Measurements from ENCODE around the gene CETP.
A peak's percentile ranks its signal among the peaks of the same experiment; 100 is the strongest.

Gene CETP, protein sequence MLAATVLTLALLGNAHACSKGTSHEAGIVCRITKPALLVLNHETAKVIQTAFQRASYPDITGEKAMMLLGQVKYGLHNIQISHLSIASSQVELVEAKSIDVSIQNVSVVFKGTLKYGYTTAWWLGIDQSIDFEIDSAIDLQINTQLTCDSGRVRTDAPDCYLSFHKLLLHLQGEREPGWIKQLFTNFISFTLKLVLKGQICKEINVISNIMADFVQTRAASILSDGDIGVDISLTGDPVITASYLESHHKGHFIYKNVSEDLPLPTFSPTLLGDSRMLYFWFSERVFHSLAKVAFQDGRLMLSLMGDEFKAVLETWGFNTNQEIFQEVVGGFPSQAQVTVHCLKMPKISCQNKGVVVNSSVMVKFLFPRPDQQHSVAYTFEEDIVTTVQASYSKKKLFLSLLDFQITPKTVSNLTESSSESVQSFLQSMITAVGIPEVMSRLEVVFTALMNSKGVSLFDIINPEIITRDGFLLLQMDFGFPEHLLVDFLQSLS

DNA sequence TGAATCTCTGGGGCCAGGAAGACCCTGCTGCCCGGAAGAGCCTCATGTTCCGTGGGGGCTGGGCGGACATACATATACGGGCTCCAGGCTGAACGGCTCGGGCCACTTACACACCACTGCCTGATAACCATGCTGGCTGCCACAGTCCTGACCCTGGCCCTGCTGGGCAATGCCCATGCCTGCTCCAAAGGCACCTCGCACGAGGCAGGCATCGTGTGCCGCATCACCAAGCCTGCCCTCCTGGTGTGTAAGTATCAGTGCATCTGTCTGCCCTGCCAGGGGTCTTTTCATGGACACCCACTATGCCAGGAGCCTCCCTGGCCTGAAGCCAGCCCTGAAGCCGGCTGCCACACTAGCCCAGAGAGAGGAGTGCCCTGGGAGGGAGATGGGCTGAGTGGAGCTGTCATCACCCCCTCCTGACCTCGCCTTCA lies at the start of gene CETP:
Gene CETP (plus strand): TSS at position 100 of the 431 bp plus-strand sequence. CDS start 30 bp downstream, at position 130.
- no peak within 1 kb of the TSS for H3K27ac ChIP-seq
- no peak for DNase-seq (ENCODE audit: low read depth, low spot score)

DNA sequence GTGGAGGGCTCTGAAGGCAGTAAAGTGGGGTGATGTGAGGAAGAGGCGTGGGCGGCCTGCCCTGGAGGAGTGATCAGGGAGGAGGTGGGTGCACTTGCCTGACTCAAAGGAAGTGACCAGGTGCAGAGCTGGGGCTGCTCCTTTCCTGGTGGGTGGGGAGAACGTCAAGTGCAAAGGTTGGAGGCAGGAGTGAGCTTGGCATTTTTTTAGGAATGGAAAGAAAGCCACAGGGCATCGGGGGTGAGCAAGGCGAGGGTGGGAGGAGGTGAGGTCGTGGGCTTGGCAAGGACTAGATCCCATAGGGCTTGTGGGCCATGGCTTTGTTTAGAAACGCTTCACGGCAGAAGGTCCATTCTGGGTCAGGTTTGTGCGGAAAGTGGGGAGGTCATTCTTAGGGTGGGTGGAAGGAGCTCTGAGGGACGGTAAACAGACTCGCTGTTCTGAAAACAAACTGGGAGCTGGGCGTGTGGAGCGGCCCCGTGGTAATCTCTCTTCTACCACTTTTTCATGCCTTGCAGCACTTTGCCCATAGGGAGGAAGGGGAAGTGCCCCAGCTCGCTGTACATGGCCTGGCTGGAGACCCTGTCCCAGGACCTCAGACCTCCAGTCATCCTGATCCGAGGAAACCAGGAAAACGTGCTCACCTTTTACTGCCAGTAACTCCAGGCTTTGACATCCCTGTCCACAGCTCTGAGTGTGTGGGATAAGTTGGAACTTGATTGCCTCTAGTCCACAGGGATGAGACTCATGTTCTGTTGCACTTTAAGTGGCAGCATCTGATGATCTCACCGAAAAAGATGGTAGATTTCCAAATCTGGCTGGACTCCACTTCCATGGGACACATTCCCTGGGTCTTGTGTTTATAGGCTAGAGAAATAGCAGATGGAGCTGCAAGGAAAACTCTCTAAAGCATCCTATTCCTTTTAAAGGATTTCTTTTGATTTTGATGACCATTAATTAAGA lies 48.7 kb upstream of the CETP start:
- peak; percentile 39 for DNase-seq (ENCODE audit: low read depth, low spot score)
- peak overlapping the region; percentile 90 for H3K27ac ChIP-seq

DNA sequence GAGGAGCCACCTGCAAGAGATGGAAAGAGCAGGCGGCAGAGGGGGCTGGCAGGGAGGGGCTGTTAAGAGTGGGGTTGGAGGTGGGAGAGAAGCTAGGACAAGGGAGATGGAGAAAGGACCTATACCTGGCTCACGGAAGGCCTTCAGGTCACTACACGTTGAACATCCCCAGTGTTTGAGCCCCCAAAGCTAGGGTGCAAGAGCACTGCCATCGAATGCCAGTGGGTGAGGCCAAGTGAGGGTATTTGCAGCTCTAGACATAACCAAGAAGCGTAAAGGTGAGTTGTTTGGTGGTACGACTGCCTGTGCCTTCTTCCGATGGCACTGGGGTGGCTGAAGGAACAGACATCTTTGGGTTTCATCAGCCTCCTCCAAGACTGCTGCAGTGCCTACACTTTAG lies 46.9 kb upstream of the CETP start:
- H3K27ac ChIP-seq: no peak overlapping the region
- no peak for DNase-seq (ENCODE audit: low read depth, low spot score)

DNA sequence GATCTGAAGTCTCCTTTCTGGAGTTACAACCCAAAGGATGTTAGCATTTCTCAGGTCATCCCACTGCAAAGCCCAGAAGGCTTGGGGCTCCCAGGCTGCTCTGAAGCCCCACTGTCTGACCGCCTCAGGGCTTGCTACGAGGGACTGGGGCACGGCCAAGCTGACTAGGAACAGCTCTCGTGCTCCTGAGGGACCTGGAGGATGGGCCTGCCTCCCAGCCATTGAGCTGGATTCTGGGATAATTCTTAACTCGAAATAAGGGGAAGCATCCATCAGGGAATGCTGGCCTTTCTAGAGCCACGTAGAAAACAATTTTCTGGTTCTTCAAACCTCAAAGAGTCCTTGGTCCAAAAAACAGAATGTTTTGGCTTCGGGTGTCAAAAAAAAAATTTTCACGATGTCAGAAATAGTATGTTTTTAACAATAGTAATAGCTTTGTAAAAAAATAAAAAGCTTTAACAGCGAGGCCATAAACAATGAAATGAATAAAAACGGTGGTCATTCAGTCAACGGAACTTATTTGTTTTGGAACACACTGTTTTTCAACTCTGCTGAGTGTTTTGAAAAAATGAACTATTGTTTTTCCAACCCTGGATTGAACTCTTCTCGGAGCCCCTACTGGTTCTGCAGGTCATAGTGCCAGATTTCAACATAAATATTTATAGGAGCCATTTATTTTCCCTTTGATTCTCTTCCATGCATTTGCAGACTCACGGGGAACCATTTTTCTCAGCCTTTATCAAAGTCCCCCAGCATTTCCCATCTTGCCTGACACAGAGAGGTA lies 46.2 kb upstream of the CETP start:
- H3K27ac ChIP-seq: no peak overlapping the region
- no peak for DNase-seq (ENCODE audit: low read depth, low spot score)

DNA sequence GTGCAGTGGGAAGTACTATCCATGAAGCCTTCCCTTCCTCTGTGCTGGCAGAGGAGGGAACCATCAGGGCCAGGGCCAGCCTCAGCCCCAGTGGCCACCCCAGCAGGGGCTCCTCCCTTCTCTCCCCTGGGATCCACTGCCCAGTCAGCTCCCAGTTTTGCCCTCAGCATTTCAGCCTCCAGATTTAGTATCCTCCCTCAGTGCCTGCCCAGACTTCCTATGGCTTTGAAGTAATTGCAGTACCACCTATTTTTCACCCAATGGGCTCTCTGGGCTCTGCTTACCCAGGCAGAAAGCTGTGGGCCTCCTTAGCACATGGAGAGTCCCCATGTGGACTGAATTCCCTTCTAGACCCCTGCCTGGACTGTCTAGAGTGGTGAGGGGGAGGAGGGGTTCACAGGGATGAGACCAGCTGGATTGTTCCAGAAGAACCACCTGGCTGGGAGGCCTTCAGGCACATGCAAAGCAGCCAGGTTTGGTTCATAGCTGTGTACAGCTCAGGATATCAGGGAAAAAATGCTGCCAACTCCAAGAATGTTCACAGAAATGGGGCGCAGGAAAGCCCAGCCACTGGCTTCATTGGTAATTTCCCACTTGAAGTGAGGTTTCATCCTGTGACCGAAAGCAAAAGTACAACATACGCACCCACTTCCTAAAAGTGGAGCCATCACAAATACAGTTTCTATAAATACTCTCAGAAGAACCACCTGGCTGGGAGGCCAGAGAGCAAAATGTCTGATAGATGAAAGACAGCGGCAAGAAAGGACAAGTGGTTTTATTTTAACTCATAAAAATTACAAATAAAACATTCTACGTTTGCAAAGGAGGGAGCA lies 45.0 kb upstream of the CETP start:
- H3K27ac ChIP-seq: no peak overlapping the region
- DNase-seq (ENCODE audit: low read depth, low spot score): no peak

DNA sequence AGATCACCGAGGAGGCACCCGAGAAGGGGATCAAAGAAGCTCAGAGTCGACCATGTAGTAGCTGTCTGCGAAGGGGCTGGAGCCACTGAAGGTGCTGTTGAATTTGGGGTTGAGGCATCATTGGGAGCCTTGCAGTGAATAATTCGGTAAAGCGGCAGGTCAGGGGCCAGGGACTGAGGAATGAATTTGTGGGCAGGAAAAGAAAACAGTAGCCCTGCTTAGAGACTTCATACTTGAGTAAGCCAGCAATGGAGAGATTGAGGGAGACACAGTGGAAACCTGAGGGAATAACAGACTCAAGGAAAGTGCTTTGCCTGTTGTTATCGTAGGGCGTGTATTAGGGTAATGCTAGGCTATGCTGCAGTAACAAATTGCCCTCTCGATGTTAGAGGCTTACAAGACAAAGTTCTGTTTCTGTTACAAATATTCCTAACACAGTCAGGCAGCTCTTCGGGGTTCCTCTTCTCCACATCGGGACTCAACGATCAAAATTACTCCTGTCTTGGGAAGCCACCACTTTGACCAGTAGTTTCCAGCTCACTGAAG lies 43.2 kb upstream of the CETP start:
- H3K27ac ChIP-seq: peak overlapping the region; percentile 64
- no peak for DNase-seq (ENCODE audit: low read depth, low spot score)

DNA sequence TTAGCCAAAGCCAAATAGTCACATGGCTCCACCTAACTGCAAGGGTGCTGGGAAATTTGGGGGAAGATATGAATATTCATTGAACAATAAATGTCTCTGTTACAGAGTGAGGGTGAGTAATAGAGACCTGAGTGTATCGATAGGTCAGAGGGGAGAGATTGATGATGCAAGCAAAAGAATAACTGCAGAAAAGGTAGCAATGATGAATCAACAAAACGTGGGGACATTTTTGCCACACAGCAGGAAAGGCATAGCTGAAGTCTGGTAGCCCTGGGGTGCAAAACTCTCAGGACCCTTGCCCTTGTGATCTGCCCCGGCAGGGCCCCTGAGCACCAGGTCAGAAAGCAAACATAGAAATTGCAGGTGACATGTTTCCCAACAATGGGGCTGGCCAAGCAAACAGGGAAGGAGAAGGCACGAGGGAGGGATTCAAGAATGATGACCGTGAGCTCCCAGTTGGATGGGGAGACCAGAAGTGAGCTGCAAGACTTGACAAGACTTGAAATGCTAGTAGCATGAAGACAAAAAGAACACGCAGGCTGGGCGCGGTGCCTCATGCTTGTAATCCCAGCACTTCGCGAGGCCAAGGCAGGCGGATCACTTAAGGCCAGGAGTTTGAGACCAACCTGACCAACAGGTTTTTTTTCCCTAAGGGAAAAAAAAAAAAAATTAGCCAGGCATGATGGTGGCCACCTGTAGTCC lies 42.5 kb upstream of the CETP start:
- peak overlapping the region; percentile 64 for H3K27ac ChIP-seq
- DNase-seq (ENCODE audit: low read depth, low spot score): peak; percentile 83

DNA sequence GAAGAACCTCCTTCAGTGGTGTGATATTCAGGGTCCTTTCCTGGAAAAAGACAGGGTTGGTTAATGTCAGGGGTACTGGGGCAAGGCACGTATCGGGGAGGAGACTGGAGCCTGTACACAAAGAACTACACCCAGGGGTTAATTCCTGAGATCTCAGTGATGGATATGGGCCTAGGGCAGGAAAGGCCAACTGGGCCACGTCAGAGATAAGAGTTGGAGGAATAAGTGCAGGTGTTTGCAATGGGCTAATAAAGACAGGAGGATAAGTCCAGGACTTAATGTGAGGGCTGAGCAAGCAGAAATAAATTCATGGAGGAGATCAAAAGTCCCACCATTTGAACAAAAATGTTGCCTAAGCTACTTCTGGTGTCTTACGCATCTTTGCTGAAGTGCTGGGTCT lies 40.2 kb upstream of the CETP start:
- no peak overlapping the region for H3K27ac ChIP-seq

DNA sequence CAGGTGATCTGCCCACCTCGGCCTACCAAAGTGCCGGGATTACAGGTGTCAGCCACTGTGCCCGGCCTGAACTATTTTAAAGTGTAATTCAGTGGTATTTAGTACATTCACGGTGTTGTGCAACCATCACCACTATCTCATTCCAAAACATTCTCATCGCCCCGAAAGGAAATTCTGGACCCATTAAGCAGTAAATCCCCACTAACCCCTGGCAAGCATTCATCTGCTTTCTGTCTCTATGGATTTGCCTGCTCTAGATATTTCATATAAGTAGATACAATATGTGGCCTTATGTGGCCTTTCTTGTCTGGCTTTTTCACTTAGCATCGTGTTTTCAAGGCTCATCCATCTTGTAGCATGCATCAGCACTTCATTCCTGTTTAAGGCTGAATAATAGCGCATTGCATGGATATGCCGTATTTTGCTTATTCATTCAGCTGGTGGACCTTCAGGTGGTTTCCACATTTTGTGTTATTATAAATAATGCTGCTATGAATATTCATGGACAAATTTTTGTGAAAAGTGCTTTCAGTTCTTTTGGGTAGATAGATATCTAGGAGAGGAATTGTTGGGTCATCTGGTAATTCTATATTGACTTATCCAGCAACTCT lies 38.2 kb upstream of the CETP start:
- no peak for DNase-seq (ENCODE audit: low read depth, low spot score)
- H3K27ac ChIP-seq: no peak overlapping the region

More for the DNA sequence above, 40.2 kb upstream of the CETP start:
- DNase-seq (ENCODE audit: low read depth, low spot score): no peak

DNA sequence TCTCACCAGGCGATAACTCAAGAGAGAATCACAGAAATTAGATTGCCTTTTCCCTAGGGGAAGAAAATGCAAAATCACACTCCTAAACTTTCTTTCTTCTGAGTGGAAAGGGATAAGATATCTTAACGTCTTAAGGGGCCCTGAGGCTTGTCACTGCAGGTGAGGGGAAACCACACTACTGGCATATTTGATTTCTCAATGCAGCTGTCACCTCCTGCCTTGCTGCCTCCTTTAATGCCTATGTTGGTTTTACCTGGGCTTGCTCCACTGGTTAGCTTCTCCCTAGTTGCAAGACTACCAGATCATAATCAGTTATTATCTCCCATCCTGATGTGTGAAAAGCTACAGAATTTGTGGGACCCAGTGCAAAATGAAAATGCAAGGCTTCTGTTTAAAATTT lies 34.3 kb upstream of the CETP start:
- H3K27ac ChIP-seq: no peak overlapping the region
- no peak for DNase-seq (ENCODE audit: low read depth, low spot score)

DNA sequence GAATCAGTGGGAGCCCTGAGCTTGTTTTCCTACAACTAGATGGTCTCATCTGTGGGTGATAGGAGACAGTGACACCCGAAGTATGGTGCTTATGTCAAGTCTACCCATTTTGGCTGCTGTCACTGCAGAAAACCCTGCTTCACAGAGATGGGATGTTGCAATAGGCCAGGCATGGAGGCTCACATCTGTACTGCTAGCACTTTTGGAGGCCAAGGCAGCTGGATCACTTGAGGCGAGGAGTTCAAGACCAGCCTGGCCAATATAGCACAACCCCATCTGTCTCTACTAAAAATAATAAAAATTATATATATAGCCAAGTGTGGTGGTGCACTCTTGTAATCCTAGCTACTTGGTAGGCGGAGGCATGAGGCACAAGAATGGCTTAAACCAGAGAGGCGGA lies 32.1 kb upstream of the CETP start:
- H3K27ac ChIP-seq: no peak overlapping the region
- no peak for DNase-seq (ENCODE audit: low read depth, low spot score)

DNA sequence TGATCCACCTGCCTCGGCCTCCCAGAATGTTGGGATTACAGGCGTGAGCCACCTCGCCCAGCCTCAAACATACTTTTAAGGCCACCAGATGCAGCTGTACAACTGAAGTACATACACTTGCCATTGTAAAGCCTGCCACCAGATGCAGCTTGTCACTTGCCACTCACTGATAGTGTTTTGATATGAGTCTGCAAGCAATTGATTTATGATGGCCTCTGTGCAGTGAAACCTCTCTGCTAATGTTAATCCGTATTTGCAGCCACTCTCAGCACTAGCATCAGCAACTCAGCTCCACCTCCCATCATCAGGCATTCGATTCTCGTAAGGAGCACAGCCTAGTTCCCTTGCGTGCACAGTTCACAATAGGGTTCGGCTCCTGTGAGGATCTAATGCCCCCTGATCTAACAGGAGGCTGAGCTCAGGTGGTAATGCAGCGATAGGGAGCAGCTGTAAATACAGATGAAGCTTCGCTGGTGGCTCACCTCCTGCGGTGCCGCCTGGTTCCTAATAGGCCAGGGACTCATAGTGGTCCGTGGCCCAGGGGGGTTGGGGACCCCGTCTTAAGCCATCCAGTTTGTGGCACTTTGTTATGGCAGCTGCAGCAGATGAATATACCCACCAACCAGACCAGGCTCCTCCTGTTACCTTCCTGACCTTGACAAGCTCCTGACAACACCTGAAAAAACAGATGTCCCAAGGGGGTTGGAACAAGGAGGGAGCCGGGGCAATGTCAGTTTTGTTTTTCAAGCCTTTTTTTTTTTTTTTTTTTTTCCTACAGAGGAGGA lies 31.1 kb upstream of the CETP start:
- no peak overlapping the region for H3K27ac ChIP-seq
- no peak for DNase-seq (ENCODE audit: low read depth, low spot score)

DNA sequence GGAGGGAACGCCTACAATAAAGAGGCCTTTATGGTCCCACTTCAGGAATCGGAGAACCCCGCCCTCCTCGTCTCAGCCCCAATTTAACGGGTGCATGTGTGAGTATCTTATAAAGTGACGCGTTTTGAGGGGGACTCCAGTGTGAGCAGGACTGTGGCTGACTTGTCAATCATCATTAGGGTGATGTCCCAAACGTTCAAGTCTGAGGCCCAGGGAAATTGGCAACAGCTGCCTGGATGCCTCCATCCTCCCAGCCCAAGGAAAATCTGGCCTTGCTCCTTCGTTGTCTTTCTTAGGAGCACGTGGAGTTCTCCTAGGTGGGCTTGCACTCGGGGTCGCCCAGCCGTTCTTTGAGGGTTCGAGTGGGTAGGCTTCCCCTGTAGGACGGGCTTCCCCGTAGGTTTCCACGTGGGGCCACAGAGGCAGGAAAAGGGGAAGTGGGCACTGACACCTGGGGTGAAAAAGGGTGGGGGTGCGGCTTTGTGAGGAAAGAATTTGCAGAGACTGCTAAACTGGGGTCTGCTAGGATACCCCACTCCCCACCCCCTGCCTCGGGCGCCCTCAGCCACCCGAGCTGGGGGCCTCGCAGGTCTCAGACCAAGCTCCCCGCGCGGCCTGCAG lies 30.4 kb upstream of the CETP start:
- no peak for DNase-seq (ENCODE audit: low read depth, low spot score)
- H3K27ac ChIP-seq: peak overlapping the region; percentile 83

DNA sequence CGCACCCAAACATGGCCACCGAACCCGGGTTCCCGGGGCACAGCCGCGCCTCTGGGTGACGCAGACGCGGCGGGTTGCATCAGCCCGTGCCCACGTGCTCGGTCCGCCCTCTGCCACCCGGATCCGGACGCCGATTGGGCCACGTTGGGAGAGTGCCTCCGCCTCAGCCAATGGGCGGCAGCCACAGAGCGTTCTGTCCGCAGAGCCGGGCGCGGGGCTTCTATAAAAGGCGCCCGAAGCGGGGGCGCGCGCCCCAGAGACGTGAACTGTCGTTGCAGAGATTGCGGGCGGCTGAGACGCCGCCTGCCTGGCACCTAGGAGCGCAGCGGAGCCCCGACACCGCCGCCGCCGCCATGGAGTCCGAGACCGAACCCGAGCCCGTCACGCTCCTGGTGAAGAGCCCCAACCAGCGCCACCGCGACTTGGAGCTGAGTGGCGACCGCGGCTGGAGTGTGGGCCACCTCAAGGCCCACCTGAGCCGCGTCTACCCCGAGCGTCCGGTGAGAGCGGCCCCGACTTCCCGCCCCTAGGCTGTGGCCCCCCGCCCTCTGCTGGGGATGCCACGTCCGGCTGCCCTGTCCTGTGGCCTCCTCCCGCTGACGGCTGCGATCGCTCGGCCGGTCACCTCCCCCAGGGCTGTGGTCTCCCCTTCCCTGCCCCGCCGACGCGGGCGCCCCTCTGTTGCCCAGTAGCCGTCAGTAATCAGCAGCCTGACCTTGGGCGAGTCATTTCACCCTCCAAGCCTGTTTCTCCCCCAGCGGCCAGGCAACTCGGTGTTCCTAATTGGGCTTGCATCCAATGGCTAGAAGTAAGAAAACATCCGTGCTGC lies 29.6 kb upstream of the CETP start, which contains the start of gene HERPUD1:
Gene HERPUD1 (plus strand): TSS at position 251 of the 829 bp plus-strand sequence. CDS start 103 bp downstream, at position 354.
- peak; percentile 89 for DNase-seq (ENCODE audit: low read depth, low spot score)
- H3K27ac ChIP-seq: peak within 1 kb of the TSS; percentile 83

DNA sequence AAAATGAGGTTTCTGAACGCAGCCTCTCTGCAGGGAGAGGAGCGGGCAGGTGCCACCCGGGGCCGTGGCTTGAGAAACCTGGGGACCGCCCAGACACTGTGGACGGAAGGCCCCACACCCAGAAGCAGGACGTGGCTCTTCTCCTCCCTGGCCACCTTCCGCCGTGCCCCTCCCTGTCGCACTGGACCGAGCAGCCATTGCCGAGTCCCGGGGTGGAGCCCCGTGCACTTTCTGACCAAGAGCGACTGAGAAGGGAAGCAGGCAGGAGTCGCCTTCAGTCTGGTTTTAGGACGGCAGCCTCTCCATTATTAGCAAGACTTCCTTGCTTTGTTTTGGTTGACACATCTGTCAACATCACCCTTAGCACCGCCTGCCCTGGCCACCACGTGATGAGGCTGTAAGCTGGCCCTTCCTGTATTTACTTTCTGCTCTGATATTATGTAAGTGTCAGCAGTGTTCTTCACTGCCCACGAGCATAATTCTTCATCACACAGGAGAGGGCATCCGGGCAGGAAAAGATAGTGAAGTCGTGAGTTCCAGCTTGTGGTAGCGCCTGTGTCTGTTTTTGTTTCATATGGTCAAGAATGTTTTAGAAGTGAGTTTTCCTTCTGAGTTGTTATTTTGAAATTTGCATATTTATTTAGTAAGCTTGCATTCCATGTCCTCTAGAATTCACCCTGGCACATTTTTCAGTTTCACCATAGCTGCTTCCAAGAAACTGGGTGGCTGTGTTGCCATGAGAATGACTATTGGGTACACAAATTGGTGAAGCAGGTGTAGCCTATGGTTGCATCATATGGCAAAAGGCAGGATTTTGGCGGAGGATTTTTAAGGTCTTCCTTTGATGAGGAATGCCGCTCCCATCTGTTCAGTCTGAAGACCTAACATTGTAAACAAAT lies 28.8 kb upstream of the CETP start:
- peak overlapping the region; percentile 83 for H3K27ac ChIP-seq
- no peak for DNase-seq (ENCODE audit: low read depth, low spot score)

Data from epithelial cell of prostate (primary cell).